AG09309 (cell line): ENCODE measurements around the gene ARAP3.

Source experiments
- DNase-seq: peaks from one replicate; pipeline ENCODE4 v3.0.0-alpha.2; 2010; ENCODE audit warnings: low read depth
- H3K4me3 ChIP-seq: 2 replicates; pipeline ENCODE4 v1.5.1; 2011; ENCODE audit warnings: mild to moderate bottlenecking, low read depth, low read length, moderate library complexity; ENCODE audit not compliant: control insufficient read depth
- CTCF ChIP-seq: IDR thresholded peaks from 2 replicates; pipeline ENCODE4 v1.5.1; 2011; ENCODE audit warnings: mild to moderate bottlenecking, low read depth, low read length, inconsistent platforms; ENCODE audit not compliant: insufficient read depth, control insufficient read depth; ENCODE audit errors: missing control alignments

The ARAP3 gene

GRCh38 chr5:141692919-141693725, 11.1 kb upstream of the ARAP3 start:
- no peak for TF ChIP-seq CTCF

DNA sequence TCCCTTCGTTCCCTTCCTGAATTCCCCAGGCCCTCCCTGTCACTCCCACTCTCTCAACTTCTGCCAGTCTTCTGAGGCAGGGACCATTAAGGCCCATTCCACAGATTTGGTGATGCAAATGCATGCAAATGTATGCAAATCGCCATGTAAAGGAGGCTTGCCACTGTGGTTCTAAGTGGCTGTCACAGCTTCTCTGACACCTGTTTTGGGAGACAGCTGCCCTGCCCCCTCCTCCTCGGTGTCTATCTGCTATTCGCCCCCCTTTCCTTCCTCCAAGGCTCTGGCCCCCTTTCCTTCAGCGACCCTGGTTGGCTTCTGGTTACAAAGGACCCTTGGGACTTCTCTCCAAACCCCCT, 10.5 kb upstream of the ARAP3 start:
- no peak for TF ChIP-seq CTCF
- no peak for DNase-seq
- H3K4me3 ChIP-seq: peak overlapping the region; percentile 41

More at GRCh38 chr5:141692919-141693725, 11.1 kb upstream of the ARAP3 start:
- DNase-seq: no peak
- no peak overlapping the region for H3K4me3 ChIP-seq

GRCh38 chr5:141691867-141692532, 10.0 kb upstream of the ARAP3 start:
- peak; percentile 27 for DNase-seq
- H3K4me3 ChIP-seq: peak overlapping the region; percentile 41
- peak; percentile 98 for TF ChIP-seq CTCF

DNA sequence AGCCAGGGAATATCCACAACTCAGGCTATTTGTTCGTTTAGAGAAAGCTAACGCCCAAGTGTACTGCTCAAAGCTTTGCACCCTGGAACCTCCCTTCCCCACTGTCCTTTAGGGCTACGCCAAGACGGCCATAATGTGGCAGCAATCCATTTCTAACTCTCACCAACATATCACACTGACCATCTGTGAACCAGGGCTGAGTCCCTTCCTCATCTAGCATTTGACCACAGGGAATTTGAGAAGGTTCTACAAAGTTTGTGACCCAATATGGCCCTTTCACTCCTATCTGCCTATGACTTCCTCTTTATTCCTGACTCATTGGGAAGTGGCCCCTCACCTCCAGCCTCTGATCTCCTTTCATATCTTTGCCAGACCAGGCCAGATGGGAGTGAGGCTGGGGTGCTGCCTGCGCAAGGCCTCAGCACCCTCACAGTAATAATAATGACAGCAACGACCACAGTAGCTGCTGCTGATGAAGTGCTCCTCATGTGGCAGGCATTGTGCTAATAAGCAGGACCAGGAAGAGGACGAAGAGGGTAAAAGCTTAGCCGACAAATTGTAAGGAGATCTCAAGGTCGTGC, 9.3 kb upstream of the ARAP3 start:
- no peak for TF ChIP-seq CTCF
- H3K4me3 ChIP-seq: no peak overlapping the region
- DNase-seq: no peak

GRCh38 chr5:141686648-141687416, 4.8 kb upstream of the ARAP3 start:
- no peak overlapping the region for H3K4me3 ChIP-seq
- no peak for TF ChIP-seq CTCF
- no peak for DNase-seq

DNA sequence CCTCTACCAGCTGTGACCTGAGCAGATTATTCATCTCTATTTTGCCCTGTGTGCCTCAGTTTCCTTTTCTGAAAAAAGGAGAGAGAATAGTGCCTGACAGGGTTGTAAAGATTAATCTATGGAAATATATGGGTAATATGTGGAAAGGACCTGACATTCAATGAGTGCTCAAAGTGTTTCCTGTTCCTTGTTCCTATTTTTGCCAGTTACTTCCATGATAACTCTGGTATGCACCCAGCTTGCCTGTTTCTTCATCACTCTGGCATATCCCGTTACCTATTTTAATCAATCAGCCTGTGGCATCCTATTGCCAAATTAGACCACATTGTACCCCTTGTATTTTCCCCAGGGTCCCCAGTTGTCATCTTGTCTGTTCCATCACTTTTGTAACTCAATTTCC, 3.6 kb upstream of the ARAP3 start:
- H3K4me3 ChIP-seq: no peak overlapping the region
- DNase-seq: no peak
- TF ChIP-seq CTCF: no peak
